DMS 273 treated with DMSO at 0.1 percent for 48 hours (cell line): ENCODE results near the gene ITGA3.

Experiments used
- DNase-seq: peaks from one replicate; lab custom pipeline; 2025; lab: John Stamatoyannopoulos, UW

The ITGA3 gene

GRCh38 chr17:50110591-50111349 lies 54.9 kb downstream of the ITGA3 start:
- DNase-seq: no peak

- peak; percentile 47 for DNase-seq
These were observed 56.1 kb downstream of the ITGA3 start for GRCh38 chr17:50111673-50112655.

- DNase-seq: no peak
These were observed 56.8 kb downstream of the ITGA3 start for GRCh38 chr17:50112694-50113093.

GRCh38 chr17:50113624-50114320 lies 57.9 kb downstream of the ITGA3 start:
- DNase-seq: no peak

- DNase-seq: no peak
These were observed 58.5 kb downstream of the ITGA3 start for GRCh38 chr17:50114401-50114800.

GRCh38 chr17:50114849-50115357 lies 59.0 kb downstream of the ITGA3 start:
- DNase-seq: peak; percentile 52

GRCh38 chr17:50115756-50116155 lies 59.8 kb downstream of the ITGA3 start:
- no peak for DNase-seq

- no peak for DNase-seq
These were observed 61.5 kb downstream of the ITGA3 start for GRCh38 chr17:50117202-50118051.

- DNase-seq: no peak
These were observed 62.3 kb downstream of the ITGA3 start for GRCh38 chr17:50118076-50118827.

- DNase-seq: no peak
These were observed 62.9 kb downstream of the ITGA3 start for GRCh38 chr17:50118828-50119218.

GRCh38 chr17:50120475-50121253 lies 64.8 kb downstream of the ITGA3 start:
- DNase-seq: no peak

GRCh38 chr17:50122945-50123344 lies 67.0 kb downstream of the ITGA3 start:
- no peak for DNase-seq

GRCh38 chr17:50123649-50124349 lies 67.9 kb downstream of the ITGA3 start:
- DNase-seq: no peak

- DNase-seq: no peak
These were observed 69.6 kb downstream of the ITGA3 start for GRCh38 chr17:50125420-50125997.

- DNase-seq: no peak
These were observed 71.9 kb downstream of the ITGA3 start for GRCh38 chr17:50127697-50128361.

GRCh38 chr17:50128441-50129352 lies 72.8 kb downstream of the ITGA3 start:
- DNase-seq: no peak

GRCh38 chr17:50129353-50129727 lies 73.4 kb downstream of the ITGA3 start:
- DNase-seq: no peak
